K562 (cell line): ENCODE data around the gene LAMA4. TPM values are rescaled to one million over a fixed set of nuclear protein-coding genes. Genes with fewer than 3 reads are reported as not detected.

ENCODE experiments used
- ATAC-seq: fragments of 200-7000 bp; cut with Tn5 transposase; 3 replicates; pipeline ENCODE4 v1.9.1; 2020; ENCODE audit warnings: moderate library complexity
- BruUV-seq: library from RNA; stranded (reverse); fragments of 400-500 nt; replicated peaks from 2 replicates; lab custom pipeline; 2021; lab: Mats Ljungman, UMichigan
- CTCF ChIA-PET: fragments of 300-600 bp; formaldehyde crosslinking; extraction: SDS; loops from one replicate; lab custom pipeline; 2021; ENCODE audit warnings: low intra/inter-chr PET ratio; lab: Yijun Ruan, JAX
- POLR2A ChIA-PET: fragments of 300-600, 350-650 bp; sonication (Branson Sonifier 250); formaldehyde crosslinking; extraction: SDS; loops from one replicate; lab custom pipeline; 2021; ENCODE audit warnings: antibody characterized with exemption, inconsistent platforms; lab: Yijun Ruan, JAX
- DNase-seq, 4 experiments: peaks; one replicate each; pipeline versions ENCODE4 v3.0.0 to v3.0.0-alpha.2; 2011 to 2018; ENCODE audit warnings: low spot score in 3 of 4, mixed read lengths in 3 of 4; ENCODE audit errors: extremely low read depth in 1 of 4
- FAIRE-seq: peaks from 2 replicates; lab custom pipeline; 2011; peaks lifted over from hg19 to GRCh38; lab: Jason Lieb, UNC
- H2AFZ ChIP-seq: 2 replicates; pipeline ENCODE4 v1.6.0; 2011; ENCODE audit warnings: low read depth, low read length, control low read depth, inconsistent platforms
- H3K27ac ChIP-seq: fragments of 200-600 bp; 3 replicates; pipeline ENCODE4 v1.8.0; 2011; ENCODE audit warnings: low read depth, mild to moderate bottlenecking, control low read depth, inconsistent platforms, low read length, moderate library complexity, mixed read lengths; ENCODE audit errors: extremely low read depth
- H3K27me3 ChIP-seq, 2 experiments: fragments of 300-600 bp in 1 of 2; 2 replicates in 1 of 2; 3 replicates in 1 of 2; pipeline versions ENCODE4 v1.6.0 to v1.8.0; 2011; ENCODE audit warnings: inconsistent platforms in 2 of 2, low read length in 2 of 2, mild to moderate bottlenecking in 1 of 2, mixed read lengths in 1 of 2, moderate library complexity in 1 of 2; ENCODE audit not compliant: control insufficient read depth in 2 of 2, insufficient read depth in 2 of 2
- H3K36me3 ChIP-seq: fragments of 300-600 bp; 3 replicates; pipeline ENCODE4 v1.8.0; 2011; ENCODE audit warnings: mild to moderate bottlenecking, low read length, inconsistent platforms; ENCODE audit not compliant: control insufficient read depth, insufficient read depth
- H3K4me1 ChIP-seq, 2 experiments: fragments of 200-600 bp in 1 of 2; replicated peaks in 1 of 2; 2 replicates in 1 of 2; 3 replicates in 1 of 2; pipeline versions ENCODE4 v1.5.1 to v1.8.0; 2011; ENCODE audit warnings: inconsistent platforms in 2 of 2, low read length in 2 of 2, mild to moderate bottlenecking in 1 of 2, mixed read lengths in 1 of 2, moderate library complexity in 1 of 2; ENCODE audit not compliant: control insufficient read depth in 2 of 2, insufficient read depth in 2 of 2
- H3K4me2 ChIP-seq: 2 replicates; pipeline ENCODE4 v1.6.1; 2011; ENCODE audit warnings: low read length, control low read depth, inconsistent platforms, mixed read lengths; ENCODE audit not compliant: insufficient read depth
- H3K4me3 ChIP-seq: fragments of 200-600 bp; sonication (generic), shearing (Covaris generic); 2 replicates; pipeline ENCODE4 v1.5.1; 2016; ENCODE audit warnings: control low read depth, inconsistent platforms
- H3K79me2 ChIP-seq: fragments of 200-600 bp; 3 replicates; pipeline ENCODE4 v1.8.0; 2011; ENCODE audit warnings: low read length, inconsistent platforms; ENCODE audit not compliant: control insufficient read depth, insufficient read depth
- H3K9ac ChIP-seq, 2 experiments: 2 replicates each; pipeline versions ENCODE4 v1.6.0 to v1.6.1; 2011; ENCODE audit warnings: low read depth in 2 of 2, low read length in 2 of 2, control low read depth in 1 of 2, inconsistent platforms in 1 of 2, mild to moderate bottlenecking in 1 of 2, mixed read lengths in 1 of 2; ENCODE audit not compliant: insufficient read depth in 1 of 2
- H3K9me1 ChIP-seq: one replicate; pipeline ENCODE4 v1.6.0; 2011; ENCODE audit warnings: inconsistent platforms, mild to moderate bottlenecking, low read length, moderate library complexity; ENCODE audit not compliant: control insufficient read depth, insufficient read depth
- H3K9me3 ChIP-seq: replicated peaks from 2 replicates; pipeline ENCODE4 v1.5.1; 2011; ENCODE audit warnings: low read depth, low read length, inconsistent platforms; ENCODE audit not compliant: control insufficient read depth, insufficient read depth
- H4K20me1 ChIP-seq: replicated peaks from 2 replicates; pipeline ENCODE4 v1.6.1; 2011; ENCODE audit warnings: low read length, inconsistent platforms, mixed read lengths; ENCODE audit not compliant: control insufficient read depth, insufficient read depth
- ATF3 ChIP-seq, 2 experiments: fragments of 450-650 bp in 1 of 2; sonication (generic) in 1 of 2; formaldehyde crosslinking in 1 of 2; IDR thresholded peaks in 1 of 2; conservative IDR thresholded peaks in 1 of 2; 2 replicates each; pipeline versions ENCODE4 v1.6.1 to v1.8.1; 2016 to 2023; ENCODE audit warnings: mild to moderate bottlenecking in 2 of 2, moderate library complexity in 2 of 2, inconsistent platforms in 1 of 2, missing genetic modification reagents in 1 of 2
- EGR1 ChIP-seq: fragments of 450-650 bp; conservative IDR thresholded peaks from 2 replicates; pipeline ENCODE4 v1.6.1; 2017; ENCODE audit warnings: mild to moderate bottlenecking
- U2AF2 ChIP-seq: fragments of 200-400 bp; formaldehyde crosslinking; optimal IDR thresholded peaks from 2 replicates; pipeline ENCODE3; 2017; ENCODE audit warnings: low read depth, mild to moderate bottlenecking, low read length
- ZNF444 ChIP-seq: fragments of 250-450 bp; sonication (Bioruptor Pico); IDR thresholded peaks from 2 replicates; pipeline ENCODE4 v1.4.0; 2020; ENCODE audit warnings: mild to moderate bottlenecking, moderate library complexity
- ZNF512 ChIP-seq: IDR thresholded peaks from 2 replicates; pipeline ENCODE4 v1.6.1; 2016; ENCODE audit warnings: missing genetic modification characterization, missing compliant biosample characterization
- ZNF644 ChIP-seq: fragments of 200-800 bp; sonication (Bioruptor generic); IDR thresholded peaks from 2 replicates; pipeline ENCODE4 v1.6.1; 2016; ENCODE audit warnings: low read depth, missing genetic modification characterization, missing compliant biosample characterization
- WGBS: fragments of 100-300 bp; shearing (Covaris generic); methylation state at CpG from one replicate; pipeline ENCODE4 v1.1.6; 2016; ENCODE audit warnings: low coverage, mixed read lengths; ENCODE audit not compliant: insufficient coverage; ENCODE audit errors: missing lambda C conversion rate; 5-methylcytosine and 5-hydroxymethylcytosine counted together
- in situ Hi-C: fragments of 300-500 bp; cut with MboI; formaldehyde crosslinking; loops from 4 replicates; pipeline ENCODE4 v1.15.0; 2018; ENCODE audit warnings: inconsistent platforms, mixed read lengths
- intact Hi-C: fragments of 100-400 bp; cut with micrococcal nuclease; formaldehyde crosslinking; loops from 2 replicates; pipeline ENCODE4 v1.14.2; 2022
- polyA plus RNA-seq, 8 experiments: library from polyadenylated mRNA; depleted of rRNA in 4 of 8; stranded (reverse) in 5 of 8; unstranded in 3 of 8; fragments of >200 nt; fragmentation: Nextera tagmentation in 2 of 8; fragmentation: Illumina TruSeq in 1 of 8; extraction: Ambion mirVana in 2 of 8; extraction: Trizol in 1 of 8; gene quantifications; 2 replicates each; pipeline versions ENCODE4 v1.2.1 to v1.2.3, GENCODE V29; 2011 to 2014; ENCODE audit warnings: inconsistent platforms in 1 of 8, missing spikeins in 1 of 8
- total RNA-seq, 7 experiments: library from RNA; depleted of rRNA in 6 of 7; stranded (reverse); fragments of >200 nt in 6 of 7; fragmentation: Illumina TruSeq in 2 of 7; extraction: Trizol in 2 of 7; gene quantifications; 2 replicates each; pipeline versions ENCODE4 v1.2.1 to v1.2.3, GENCODE V29; 2011 to 2021; ENCODE audit warnings: low replicate concordance in 1 of 7

LAMA4 gene
- total and polyA plus RNA-seq, 9 of the 15 experiments (the other 6 are each of a cell fraction or from before 2014, with no cell fraction given): 0.05 to 2.9 (median 0.51) TPM

GRCh38 chr6:112163295-112164257 lies 90.8 kb downstream of the LAMA4 start (continued):
- no peak for TF ChIP-seq ZNF444 (CRISPR knock-in tag)
- TF ChIP-seq EGR1: no peak
- no peak for TF ChIP-seq U2AF2
- no peak for TF ChIP-seq ZNF512 (tag)

- Histone ChIP-seq H3K27me3 (peaks cover 8% of the 10 kb centered on the region in 2 experiments; a peak in 4 of 5 replicates), H2AFZ (no peak overlapping the region), H3K9ac (no peak overlapping the region)
- FAIRE-seq: no peak
- no peak for DNase-seq
- TF ChIP-seq ATF3 (IDR thresholded peaks at IDR 0.05) (peak; percentile 41; the same call in 1 of the 2 replicates), ATF3 (CRISPR knock-in tag; conservative IDR thresholded peaks at IDR 0.05) (no peak), ZNF644 (tag) (no peak)
- TF ChIP-seq, all 486 proteins: peak for 1
- no peaks in the 10 kb centered on the region for H3K79me2 ChIP-seq
- H3K9me3 ChIP-seq: no peaks in the 10 kb centered on the region
- H3K4me2 ChIP-seq: no peak overlapping the region
- POLR2A ChIA-PET: interaction anchor here (1.7 kb wide), 1 partner anchor 16 kb away, joined by 3 read pairs; no protein-coding TSS in a partner anchor
- CTCF ChIA-PET: no interaction called here
- ATAC-seq: no peak
- H3K27ac ChIP-seq: no peak overlapping the region
- H4K20me1 ChIP-seq: peaks cover 7% of the 10 kb centered on the region; the same call in 1 of the 2 replicates
- H3K9me1 ChIP-seq: no peaks in the 10 kb centered on the region
- intact Hi-C loops (loop anchor here (5.0 kb wide), 2 partner anchors 93 to 148 kb away; no protein-coding TSS in a partner anchor), in situ Hi-C loops (no loop called here)
- no TSS peak for BruUV-seq
- H3K4me1 ChIP-seq: no peaks in the 10 kb centered on the region
- WGBS: 8% methylated on average over 1 of the region's 1 CpG
- H3K4me3 ChIP-seq: no peak overlapping the region
- H3K36me3 ChIP-seq: no peaks in the 10 kb centered on the region
These were observed 93.6 kb downstream of the LAMA4 start for GRCh38 chr6:112160745-112161144.
